NCI-H146 treated with DMSO at 0.1 percent for 48 hours (cell line): ENCODE measurements around the gene ZSCAN16.
"Not testable (repeated sequence)": the region's sequence is repeated elsewhere in the genome, so short reads cannot be mapped to it uniquely, and the experiment has no call there.

ENCODE experiments used
- DNase-seq: peaks from one replicate; lab custom pipeline; 2025; ENCODE audit not compliant: unreplicated experiment; lab: John Stamatoyannopoulos, UW

ZSCAN16 gene

GRCh38 chr6:28124350-28124970, at the start of gene ZSCAN16:
Gene ZSCAN16, plus strand, starts transcription at chr6:28124609. Its CDS starts 835 bp downstream, at chr6:28125444.
- peak; percentile 87 for DNase-seq

- no peak for DNase-seq
Measured at GRCh38 chr6:28078050-28078449, 46.4 kb upstream of the ZSCAN16 start.

- no peak for DNase-seq
Measured at GRCh38 chr6:28078836-28079235, 45.6 kb upstream of the ZSCAN16 start.

GRCh38 chr6:28080381-28080630, 44.1 kb upstream of the ZSCAN16 start, which contains the start of gene ZNF165:
Gene ZNF165, plus strand, starts transcription at chr6:28080568. Its CDS starts 4,913 bp downstream, at chr6:28085481.
- not testable (repeated sequence) for DNase-seq

- peak; percentile 87 for DNase-seq
Measured at GRCh38 chr6:28080631-28081485, 43.6 kb upstream of the ZSCAN16 start.

GRCh38 chr6:28081486-28081751, 43.0 kb upstream of the ZSCAN16 start:
- no peak for DNase-seq

- no peak for DNase-seq
Measured at GRCh38 chr6:28082939-28083338, 41.5 kb upstream of the ZSCAN16 start.

- DNase-seq = no peak
Measured at GRCh38 chr6:28089054-28089453, 35.4 kb upstream of the ZSCAN16 start.

GRCh38 chr6:28090917-28091586, 33.4 kb upstream of the ZSCAN16 start:
- no peak for DNase-seq

GRCh38 chr6:28102222-28102621, 22.2 kb upstream of the ZSCAN16 start:
- DNase-seq = not testable (repeated sequence)

- DNase-seq = not testable (repeated sequence)
Measured at GRCh38 chr6:28102699-28103098, 21.7 kb upstream of the ZSCAN16 start.

GRCh38 chr6:28104392-28105244, 19.8 kb upstream of the ZSCAN16 start:
- DNase-seq = peak; percentile 74

- no peak for DNase-seq
Measured at GRCh38 chr6:28105245-28105639, 19.2 kb upstream of the ZSCAN16 start.

GRCh38 chr6:28107506-28107905, 16.9 kb upstream of the ZSCAN16 start:
- DNase-seq = no peak

GRCh38 chr6:28111964-28112363, 12.4 kb upstream of the ZSCAN16 start:
- DNase-seq = no peak

- no peak for DNase-seq
Measured at GRCh38 chr6:28115799-28116198, 8.6 kb upstream of the ZSCAN16 start.

GRCh38 chr6:28117386-28118050, 6.9 kb upstream of the ZSCAN16 start:
- no peak for DNase-seq

- no peak for DNase-seq
Measured at GRCh38 chr6:28118217-28118616, 6.2 kb upstream of the ZSCAN16 start.

GRCh38 chr6:28121876-28122275, 2.5 kb upstream of the ZSCAN16 start:
- no peak for DNase-seq

- not testable (repeated sequence) for DNase-seq
Measured at GRCh38 chr6:28122283-28122682, 2.1 kb upstream of the ZSCAN16 start.

GRCh38 chr6:28124971-28125353, 553 bp downstream of the ZSCAN16 start:
- no peak for DNase-seq
